Islet precursor cell (in vitro differentiated cells): ENCODE data around the gene NRK.
"Not testable (repeated sequence)": the region's sequence is repeated elsewhere in the genome, so short reads cannot be mapped to it uniquely, and the experiment has no call there.

ENCODE experiments used
- DNase-seq: peaks from one replicate; pipeline ENCODE4 v3.0.0-alpha.2; 2018

The NRK gene, protein sequence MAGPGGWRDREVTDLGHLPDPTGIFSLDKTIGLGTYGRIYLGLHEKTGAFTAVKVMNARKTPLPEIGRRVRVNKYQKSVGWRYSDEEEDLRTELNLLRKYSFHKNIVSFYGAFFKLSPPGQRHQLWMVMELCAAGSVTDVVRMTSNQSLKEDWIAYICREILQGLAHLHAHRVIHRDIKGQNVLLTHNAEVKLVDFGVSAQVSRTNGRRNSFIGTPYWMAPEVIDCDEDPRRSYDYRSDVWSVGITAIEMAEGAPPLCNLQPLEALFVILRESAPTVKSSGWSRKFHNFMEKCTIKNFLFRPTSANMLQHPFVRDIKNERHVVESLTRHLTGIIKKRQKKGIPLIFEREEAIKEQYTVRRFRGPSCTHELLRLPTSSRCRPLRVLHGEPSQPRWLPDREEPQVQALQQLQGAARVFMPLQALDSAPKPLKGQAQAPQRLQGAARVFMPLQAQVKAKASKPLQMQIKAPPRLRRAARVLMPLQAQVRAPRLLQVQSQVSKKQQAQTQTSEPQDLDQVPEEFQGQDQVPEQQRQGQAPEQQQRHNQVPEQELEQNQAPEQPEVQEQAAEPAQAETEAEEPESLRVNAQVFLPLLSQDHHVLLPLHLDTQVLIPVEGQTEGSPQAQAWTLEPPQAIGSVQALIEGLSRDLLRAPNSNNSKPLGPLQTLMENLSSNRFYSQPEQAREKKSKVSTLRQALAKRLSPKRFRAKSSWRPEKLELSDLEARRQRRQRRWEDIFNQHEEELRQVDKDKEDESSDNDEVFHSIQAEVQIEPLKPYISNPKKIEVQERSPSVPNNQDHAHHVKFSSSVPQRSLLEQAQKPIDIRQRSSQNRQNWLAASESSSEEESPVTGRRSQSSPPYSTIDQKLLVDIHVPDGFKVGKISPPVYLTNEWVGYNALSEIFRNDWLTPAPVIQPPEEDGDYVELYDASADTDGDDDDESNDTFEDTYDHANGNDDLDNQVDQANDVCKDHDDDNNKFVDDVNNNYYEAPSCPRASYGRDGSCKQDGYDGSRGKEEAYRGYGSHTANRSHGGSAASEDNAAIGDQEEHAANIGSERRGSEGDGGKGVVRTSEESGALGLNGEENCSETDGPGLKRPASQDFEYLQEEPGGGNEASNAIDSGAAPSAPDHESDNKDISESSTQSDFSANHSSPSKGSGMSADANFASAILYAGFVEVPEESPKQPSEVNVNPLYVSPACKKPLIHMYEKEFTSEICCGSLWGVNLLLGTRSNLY (N-terminal part only)

DNA sequence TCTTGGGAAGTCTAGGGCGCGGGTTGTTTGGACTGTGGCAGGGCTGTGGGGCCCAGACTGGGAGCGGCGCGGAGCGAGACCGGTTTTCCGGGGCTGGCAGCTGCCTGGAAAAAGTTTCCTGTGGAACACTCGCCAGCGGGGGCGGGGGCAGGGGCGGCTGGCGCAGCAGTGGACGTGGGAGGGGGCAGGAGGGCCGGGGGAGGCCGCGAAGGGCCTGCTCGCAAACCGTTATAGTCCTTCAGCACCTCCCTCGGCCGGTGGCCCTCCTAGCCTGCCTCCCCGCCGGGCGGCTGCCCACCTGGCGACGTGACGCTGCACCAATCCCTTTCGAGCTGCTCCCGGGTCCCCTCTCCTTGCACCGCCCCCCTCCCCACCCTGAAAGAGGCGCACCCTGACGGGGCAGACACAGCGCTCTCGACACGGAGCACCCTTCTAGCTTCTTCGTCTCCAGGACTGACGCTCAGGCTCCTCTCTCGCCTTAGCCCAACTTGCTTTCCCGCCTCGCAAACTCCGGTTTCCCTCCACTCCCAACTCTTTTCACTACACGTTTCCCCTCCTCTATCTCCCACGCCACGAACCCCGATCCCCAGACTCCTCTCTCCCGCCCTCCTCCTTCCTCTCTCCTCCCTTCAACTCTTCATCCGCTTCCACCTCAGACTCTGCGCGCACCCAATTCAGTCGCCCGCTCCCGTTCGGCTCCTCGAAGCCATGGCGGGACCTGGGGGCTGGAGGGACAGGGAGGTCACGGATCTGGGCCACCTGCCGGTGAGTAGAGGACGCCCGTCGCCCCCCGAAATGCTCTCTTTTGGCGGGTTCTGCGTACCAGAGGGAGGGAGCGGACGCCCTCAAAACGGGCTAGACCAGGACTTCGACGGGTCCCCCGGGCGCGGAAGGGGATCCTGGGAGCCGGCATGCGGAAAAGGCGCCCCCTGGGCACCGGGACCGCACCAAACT lies at the start of gene NRK:
TSS of gene NRK (plus strand) at position 402 of the 954 bp plus-strand sequence. CDS start at position 709, 307 bp downstream.
- DNase-seq: peak; percentile 85

DNA sequence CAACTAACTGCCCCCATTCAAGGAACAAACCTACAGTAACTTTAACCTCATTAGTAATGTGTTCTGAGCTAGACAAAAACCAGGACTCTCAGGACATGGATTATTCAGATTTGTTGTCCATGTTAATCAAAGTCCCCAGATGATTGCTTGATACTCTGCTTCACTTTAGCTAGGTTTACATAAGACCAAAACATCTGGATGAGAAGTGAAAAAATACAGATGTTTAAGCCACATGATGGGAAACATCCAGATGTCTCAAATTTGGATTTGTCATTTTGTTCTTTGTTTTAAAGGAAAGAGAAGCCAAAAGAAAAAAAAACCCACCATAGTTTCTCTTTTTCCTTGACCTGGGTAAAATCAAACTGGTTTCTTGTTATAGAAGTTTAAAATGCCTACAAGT lies 48.5 kb upstream of the NRK start:
- no peak for DNase-seq

DNA sequence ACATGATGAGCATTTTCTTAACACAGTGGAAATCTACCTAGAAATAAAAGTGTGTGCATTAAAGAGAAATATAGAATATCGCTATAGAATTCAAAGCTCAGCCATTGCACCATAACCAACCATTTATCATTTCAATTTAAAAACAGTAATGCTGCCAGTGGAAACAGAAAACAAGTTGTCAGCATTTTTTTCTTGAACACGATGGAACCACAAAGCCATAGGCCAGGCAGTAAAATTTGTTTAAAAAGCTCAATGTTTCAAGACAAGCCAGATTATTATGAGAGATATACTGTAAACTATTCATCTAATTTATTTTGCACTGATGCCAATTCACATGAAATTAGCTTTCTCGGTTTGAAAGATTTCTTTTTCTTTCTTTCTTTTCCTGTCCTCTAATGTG lies 46.7 kb upstream of the NRK start:
- no peak for DNase-seq

DNA sequence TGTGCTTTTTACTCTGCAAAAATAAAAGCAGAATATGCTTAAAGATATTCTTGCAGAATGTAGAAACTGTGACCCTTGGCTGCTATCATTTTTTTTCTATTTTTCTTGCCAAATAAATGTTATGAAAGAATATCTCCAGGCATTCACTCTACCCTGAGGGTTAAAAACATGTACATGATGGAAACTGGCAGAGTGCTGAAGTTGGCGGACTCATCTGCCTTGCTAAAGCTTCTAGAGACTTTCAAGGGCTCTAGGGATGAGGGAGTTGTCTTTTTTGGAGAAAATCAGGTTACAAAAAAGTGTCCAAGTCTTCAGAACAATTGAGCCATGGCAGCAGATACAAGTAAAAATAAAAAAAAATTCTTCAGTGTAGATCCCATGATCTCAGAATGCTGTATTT lies 40.5 kb upstream of the NRK start:
- no peak for DNase-seq

DNA sequence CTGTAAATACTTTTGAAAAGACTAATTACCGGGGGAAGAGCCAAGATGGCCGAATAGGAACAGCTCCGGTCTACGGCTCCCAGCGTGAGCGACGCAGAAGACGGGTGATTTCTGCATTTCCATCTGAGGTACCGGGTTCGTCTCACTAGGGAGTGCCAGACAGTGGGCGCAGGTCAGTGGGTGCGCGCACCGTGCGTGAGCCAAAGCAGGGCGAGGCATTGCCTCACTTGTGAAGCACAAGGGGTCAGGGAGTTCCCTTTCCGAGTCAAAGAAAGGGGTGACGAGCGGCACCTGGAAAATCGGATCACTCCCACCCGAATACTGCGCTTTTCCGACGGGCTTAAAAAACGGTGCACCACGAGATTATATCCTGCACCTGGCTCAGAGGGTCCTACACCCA lies 25.5 kb upstream of the NRK start:
- DNase-seq: not testable (repeated sequence)

DNA sequence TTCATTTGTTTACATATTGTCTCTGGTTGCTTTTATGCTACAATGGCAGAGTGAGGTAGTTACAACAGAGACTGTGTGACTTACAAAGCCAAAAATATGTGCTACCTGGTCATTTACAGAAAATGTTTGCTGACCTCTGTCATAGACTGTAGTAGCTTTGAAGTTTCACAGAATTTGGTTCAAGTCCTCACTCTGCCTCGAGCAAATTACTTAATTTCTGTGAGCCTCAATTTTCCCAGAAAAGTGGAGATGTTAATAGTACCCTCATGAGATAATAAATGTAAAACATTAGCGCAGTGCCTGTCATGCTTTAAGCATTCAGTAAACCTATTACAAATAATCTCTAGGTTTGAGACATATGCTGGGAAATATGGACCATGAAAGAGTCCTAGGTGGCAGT lies 18.4 kb upstream of the NRK start:
- DNase-seq: no peak

DNA sequence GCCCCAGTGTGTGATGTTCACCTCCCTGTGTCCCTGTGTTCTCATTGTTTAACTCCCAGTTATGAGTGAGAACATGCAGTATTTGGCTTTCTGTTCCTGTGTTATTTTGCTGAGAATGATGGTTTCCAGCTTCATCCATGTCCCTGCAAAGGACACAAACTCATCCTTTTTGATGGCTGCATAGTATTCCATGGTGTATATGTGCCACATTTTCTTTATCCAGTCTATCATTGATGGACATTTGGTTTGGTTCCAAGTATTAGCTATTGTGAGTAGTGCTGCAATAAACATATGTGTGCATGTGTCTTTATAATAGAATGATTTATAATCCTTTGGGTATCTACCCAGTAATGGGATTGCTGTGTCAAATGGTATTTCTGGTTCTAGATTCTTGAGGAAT lies 16.7 kb upstream of the NRK start:
- not testable (repeated sequence) for DNase-seq

DNA sequence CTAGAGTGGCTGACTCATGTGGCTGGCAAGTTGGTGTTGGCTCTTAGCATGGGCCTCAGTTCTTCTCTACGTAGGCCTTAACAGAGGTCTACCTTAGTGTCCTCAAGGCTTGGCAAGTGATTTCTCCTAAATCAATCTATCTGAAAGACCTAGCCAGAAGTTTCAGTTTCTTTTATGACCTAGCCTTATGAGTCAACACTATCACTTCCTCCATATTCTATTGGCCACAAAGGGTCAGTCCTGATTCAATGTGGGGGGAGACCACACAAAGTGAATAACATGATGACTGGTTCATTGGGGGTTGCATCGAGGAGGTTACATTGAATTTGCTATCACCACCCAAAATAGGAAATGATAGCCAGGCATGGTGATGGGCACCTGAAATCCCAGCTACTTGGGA lies 5.8 kb upstream of the NRK start:
- no peak for DNase-seq

DNA sequence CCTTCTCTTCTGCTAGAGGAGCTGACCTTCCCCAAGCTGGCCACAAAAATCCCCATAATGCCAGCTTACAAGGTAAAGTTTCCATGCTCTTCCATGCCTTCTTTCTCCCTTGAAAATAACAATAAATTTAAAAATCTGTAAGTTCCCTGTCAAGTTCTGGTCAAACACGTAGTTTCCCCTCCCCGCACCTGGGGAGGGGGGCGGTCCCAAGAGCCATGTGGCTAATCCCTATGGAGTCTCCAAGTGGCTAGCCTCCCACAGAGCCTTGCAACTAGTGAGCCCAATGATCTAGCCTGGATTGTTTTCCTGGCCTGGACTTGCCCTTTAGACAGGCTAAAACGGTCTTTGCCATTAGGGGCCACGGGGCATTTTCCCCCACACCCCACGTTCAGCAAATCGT lies 2.1 kb upstream of the NRK start:
- peak; percentile 62 for DNase-seq

DNA sequence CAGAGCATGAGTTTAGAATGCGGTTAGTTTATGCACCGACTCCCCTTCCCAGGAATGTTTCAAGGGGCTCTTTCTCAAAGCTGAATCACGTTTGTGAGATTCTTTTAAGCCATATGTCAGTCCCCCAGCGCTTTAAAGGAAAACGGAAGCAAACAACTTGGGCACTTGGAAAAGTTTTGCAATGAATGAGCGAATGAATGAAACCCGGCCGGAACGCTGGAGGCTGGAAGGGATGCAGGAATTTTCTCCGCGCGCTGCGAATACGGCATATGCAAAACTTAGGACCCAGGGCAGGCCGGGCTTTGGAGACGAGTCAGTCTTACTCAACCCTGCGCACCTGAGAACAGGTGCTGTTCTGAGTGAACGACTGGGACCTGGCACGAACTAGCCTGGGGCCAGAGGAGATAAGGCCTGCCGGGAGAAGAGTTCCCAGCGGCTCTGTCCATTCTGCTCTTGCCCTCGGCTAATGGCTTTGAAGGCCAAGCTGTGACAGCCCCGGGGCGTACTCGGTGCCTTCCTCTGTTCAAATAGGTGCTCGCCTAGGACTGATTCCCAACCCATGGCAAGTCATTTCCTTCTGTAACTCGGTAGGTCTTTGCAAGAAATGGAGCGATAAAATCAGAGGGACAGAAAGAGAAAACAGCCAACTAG lies 743 bp upstream of the NRK start:
- DNase-seq: peak; percentile 89

DNA sequence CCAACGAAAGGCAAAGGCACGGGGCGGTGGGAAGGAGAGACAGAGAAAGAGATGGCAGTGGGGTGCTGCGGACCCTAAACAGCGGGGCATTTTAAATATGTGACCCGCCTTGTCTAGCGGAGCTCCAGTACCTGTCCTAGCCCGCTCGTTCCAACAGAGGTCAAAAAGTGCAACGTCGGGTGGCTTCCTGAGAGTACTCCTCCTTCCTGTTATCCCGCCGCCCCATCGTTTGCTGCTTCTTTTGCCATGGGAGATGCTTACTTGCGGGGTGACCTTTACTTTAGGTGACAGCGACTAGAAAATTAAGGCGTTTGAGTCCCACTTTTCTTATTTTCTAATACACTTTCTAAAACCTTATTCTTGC lies 735 bp downstream of the NRK start:
- no peak for DNase-seq

DNA sequence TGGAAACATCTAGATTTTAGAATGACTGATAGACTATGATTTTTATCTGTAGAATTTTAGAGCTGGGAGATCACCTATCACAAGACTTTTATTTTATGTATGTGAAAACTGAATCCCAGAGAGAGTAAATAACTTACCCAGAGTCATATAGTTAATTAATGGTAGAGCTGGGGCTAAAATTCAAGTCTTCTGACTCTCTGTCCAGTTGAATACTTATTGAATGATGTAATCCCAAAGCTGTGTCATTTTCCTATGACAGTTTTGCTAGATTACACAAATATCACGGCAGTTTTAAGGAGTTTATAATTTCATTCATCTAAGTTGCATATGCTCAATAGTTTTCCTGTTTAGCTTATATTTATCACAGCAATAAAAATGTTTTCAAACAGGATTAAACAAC lies 6.7 kb downstream of the NRK start:
- DNase-seq: no peak

DNA sequence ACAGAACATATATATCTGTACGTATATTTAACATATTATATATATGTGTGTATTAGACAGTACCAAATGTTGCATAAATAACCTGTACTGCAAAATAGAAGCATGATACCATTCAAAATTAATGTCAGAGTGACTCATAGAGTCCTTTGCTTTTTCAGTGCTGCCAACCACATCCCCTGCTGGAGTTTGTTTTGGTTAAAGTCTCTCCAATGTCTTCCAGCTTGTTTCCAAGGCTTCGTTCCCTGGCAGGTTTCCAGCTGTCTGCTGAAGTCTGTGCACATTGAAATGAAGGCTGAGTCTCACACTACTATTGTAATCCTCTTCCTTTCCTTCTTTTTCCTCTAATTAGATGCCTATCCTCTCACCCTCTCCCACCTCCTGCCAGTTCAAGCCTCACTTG lies 14.9 kb downstream of the NRK start:
- DNase-seq: no peak

DNA sequence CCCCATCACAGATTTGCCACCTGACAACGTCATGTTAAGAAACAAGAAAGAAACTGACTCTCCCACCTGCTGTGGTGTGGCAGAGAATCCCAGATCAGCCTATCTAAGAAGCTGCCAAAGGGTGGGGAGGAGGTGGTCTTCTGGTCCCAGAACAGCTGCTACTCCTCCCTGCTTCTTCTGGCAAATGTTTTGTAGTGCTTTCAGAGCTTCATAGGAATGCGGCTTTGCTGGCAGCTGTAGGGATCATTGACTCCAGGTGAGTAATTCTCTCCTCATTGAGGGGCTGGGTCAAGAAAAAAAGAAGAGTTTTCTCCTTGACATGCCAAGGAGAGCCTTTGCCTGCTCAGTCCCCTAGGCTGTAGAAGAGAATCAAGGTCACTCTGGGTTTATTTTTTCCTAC lies 23.3 kb downstream of the NRK start:
- no peak for DNase-seq

DNA sequence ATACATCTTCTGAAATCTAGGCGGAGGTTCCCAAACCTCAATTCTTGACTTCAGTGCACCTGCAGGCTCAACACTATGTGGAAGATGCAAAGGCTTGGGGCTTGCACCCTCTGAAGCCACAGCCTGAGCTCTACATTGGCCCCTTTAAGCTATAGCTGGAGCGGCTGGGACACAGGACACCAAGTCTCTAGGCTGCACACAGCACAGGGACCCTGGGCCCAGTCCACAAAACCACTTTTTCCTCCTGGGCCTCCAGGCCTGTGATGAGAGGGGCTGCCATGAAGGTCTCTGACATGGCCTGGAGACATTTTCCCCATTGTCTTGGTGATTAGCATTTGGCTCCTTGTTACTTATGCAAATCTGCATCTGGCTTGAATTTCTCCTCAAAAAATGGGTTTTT lies 27.8 kb downstream of the NRK start:
- DNase-seq: not testable (repeated sequence)

DNA sequence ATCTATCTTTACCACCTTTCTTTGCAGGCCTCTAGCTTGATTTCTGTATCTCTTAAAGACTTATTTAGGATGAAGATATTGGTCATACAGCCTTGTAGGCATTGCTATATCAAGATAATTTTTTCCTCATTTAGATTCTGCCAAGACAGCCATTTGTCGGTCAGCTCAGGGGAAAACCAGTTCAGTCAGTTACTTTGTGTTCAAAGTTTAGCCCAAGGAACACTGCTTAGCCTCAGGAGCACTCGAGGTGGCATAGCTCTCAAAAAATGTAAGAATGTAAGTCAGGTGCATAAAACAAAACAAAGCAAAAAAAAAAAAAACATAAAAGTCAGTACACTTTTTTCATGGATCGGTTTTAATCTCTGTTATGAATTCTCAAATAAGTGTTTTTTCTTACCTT lies 43.4 kb downstream of the NRK start:
- no peak for DNase-seq

DNA sequence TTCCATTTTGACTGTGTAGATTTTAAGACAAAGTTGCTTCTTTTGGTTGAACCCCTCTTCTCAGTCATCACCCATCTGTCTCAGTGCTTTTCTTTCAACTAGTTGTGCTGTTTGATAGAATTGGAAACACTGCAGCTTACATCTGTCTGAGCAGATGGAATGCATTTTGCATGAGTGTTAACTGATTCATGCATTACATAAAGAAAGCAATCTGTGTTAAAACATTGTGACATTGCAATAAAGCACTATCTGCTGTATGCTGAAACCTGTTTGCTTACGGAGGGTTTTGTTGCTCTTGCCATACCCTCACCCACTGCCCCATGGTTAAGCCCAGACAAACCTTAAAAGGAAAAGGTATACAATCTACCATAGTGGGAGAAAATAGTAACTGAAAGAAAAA lies 47.4 kb downstream of the NRK start:
- DNase-seq: no peak

DNA sequence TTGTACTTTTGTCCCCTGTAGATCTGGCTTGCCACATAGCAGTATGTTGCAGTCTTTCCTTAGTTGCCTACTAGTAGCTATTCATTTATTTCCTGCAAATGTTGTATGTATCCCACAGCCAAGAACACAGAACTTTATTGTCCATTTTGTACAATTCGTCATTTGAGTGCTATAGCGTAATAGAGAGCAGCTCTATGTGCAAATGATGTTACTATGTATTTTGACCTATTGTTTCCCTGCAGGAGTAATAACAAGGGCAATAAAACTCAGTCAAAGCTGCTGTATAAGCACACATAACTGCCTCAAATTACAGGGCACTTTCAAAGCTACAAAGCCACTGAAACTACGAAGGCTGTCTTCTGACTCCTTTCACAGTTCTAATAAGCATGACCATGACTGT lies 48.1 kb downstream of the NRK start:
- DNase-seq: no peak

DNA sequence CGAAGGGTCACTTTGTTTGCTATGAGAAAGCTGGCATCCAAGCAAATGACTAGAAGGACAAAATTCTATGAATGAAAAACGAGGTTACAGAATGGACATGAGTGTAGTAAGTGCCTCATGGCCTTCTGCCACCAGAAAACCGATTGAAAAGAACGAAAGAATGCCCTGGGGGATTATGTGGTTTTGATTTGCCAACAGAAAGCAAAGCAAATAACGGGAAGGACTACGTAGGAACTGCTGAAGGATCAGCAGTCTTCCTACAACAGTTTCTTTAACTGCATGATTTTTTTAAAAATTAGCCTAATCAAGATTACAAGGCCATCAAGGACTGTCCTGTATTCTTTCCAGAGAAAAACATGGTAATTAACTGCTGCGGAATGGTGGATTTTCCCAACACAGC lies 50.6 kb downstream of the NRK start:
- DNase-seq: no peak

DNA sequence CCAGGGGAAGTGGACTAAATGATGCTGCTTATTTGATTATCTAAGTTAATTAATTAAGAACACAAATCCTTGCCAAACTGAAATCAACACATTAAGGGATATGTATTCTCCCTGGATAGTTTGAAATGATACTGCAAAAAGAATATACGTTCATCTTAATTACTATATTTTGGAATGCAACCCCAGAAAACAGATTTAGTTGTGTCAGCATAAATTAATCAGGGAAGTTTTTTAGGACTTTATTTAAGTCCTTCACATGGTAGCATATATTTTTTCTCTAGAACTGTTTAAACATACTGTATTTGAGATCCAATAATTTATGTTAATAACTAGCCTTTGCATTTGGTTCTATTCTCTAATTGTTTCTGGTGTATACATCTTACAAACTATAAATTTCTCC lies 52.5 kb downstream of the NRK start:
- no peak for DNase-seq

DNA sequence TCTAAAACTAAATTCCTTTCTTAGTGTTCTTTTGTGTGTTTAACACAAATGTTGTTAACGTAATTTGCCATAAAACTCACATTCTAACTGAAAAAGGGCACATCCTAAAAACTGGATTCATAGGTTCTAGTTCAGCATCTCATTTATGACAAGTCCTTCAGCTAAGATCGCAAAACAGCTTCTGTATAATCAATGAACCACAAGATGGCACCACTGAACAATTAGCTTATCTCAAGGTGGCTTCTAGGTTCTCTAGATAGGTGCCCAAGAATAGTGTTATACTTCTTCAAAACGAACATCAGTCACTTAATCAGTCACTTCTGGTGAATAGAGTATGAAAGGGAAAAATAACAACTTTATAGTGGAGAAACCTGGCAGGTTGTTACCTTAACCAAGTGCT lies 54.3 kb downstream of the NRK start:
- DNase-seq: no peak

DNA sequence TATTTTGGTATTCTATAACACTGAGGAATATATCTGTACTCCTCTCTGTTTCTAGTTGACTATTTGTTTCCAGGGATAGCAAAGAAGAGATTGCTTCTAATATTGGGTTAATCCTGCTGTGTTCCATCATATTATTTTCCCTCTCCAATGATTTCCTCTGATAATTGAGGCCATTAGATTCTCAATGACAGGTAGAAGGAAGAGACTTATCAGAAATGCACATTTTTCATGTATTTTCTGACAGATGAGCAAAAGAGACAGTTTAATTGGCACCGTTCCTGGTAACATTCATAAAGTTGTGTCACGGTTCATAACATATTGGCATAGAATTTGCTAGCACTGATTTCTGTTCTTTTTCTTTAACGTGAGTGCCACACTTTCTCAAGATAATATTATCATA lies 58.2 kb downstream of the NRK start:
- DNase-seq: no peak
